ENCODE measurements around the gene NEDD8.
"Not testable (repeated sequence)": the region's sequence is repeated elsewhere in the genome, so short reads cannot be mapped to it uniquely, and the experiment has no call there.

NEDD8 gene

DNA sequence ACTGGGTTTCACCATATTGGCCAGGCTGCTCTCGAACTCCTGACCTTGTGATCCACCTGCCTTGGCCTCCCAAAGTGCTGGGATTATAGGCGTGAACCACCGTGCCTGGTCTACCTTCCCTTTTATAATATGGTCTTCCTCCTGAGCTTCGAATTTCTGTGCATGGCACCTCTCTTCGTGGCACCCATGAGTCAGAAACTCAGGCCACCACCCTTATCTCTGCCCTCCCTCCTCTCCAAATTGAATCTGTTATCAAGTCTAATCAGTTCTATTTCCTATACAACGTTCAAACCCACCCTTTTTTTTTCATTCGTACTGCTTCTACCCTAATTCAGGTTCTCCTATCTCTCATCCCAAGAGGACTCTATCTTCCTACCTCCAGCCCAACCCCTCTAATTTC is 15.3 kb upstream of the NEDD8 start:
- DNase-seq (ENCODE audit: low read depth) = no peak

DNA sequence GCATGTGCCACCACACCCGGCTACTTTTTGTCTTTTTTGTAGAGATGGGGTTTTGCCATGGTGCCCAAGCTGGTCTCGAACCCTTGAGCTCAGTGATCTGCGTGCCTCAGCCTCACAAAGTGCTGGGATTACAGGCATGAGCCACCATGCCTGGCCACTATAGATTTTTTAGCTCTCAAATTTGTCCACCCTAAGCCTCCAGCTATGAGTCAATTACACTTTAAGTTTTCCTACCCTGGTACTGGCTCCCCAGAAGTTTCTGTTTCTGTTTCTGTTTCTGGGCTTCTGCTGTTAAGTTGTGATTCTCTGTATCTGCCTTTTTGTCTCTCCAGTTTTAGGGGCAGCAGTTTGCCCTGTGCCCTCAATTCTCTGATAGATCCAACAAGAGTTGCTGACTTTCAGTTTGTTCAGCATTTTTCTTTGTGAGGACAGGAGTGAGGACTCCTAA is 14.6 kb upstream of the NEDD8 start:
- DNase-seq (ENCODE audit: low read depth) = no peak

DNA sequence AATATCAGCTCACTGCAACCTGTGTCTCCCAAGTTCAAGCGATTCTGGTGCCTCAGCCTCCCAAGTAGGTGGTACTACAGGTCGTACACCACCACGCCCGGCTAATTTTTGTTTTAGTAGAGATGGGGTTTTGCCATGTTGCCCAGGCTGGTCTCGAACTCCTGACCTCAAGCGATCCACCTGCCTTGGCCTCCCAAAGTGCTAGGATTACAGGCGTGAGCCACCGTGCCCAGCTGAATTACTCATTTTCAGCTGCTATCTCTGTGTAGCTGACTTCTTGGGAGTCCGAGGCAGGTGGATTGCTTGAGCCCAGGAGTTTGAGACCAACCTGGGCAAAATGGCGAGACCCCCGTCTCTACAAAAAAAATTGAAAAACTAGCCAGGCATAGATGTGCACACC is 13.2 kb upstream of the NEDD8 start:
- not testable (repeated sequence) for DNase-seq (ENCODE audit: low read depth)

DNA sequence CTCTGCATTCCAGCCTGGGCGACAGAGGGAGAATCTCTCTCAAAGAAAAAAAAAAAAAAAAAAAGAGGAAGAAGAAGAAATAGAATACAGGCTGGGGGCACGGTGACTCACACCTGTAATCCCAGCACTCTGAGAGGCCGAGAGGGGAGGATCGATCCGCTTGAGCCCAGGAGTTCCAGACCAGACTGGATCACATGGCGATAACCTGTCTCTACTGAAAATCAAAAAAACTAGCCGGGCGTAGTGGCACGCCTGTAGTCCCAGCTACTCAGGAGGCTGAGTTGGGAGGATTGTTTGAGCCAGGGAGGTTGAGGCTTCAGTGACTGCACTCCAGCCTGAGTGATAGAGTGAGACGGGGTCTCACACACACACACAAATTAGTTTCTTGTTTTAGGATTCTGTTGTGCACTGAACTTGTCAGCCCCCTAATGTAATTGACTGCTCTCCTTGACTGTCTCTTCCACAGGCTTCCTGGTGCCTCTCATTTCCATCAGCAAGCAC is 11.2 kb upstream of the NEDD8 start:
- no peak for DNase-seq (ENCODE audit: low read depth)

DNA sequence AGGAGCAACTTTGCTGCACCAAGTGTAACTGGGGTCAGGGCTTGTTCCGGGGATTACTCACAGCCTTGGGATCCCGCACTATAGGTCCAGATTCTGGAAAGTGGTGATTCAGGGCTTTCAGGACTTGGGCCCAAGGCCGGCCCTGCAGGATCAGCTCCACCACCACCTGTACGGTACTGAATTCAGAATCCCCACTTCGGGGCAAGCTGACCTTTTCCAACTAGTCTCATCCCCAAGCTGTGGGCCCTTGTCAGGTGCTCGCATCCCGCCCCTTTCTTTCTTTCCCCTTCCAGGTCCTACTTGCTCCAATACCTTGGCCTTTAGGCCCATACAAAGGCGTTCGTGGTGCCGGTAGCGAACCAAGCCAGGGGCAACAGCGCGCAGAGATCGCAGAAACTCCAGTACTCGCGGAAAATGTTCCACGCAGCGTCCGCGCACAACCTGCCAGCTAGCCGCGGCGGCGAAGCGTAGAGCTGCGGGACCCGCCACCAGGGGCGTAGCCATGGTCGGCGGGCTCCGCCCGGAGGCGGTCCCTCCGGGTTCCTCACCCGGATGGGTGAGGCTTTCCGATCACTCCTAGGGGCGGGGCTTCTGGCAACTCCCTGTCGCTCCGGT is 9.8 kb upstream of the NEDD8 start:
- peak; percentile 85 for DNase-seq (ENCODE audit: low read depth)

DNA sequence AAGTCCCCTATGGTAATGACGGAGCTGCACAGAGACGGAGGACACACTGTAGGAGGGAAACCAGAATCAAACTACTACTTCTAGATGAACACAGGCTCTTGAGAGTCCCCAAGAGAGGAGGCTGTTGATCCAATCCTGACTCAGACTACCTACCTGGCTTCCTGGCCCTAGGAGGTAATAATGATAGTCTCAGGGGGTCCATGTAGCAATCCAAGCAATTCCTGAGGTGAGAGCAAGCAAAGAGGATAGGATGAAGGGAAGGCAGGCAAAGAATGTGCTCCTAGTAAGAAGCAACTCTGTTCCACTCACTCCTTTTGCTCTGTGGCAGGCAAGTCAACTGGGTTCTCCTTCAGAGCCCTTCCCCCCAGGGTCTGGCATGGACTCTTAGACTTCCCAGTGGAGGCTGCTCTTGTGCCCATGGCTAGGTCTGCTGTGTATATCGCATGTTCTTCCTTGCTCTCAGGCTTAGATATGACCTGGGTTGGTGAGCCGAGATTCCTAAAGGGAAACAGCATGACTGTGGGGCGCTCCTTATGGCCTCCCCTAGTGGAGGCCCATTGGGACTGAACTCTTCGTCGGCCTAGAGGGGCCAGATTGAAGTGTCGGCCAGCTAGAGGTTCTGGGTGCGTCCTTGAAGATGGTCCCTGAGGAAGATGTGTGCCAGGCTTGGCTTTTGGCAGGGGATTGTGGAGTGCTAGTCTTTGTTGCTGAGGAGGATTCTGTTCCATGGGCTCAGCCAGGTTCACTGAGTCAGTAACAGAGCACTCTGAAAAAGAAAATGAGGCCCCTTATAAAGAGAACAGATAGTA is 8.1 kb upstream of the NEDD8 start:
- no peak for DNase-seq (ENCODE audit: low read depth)

DNA sequence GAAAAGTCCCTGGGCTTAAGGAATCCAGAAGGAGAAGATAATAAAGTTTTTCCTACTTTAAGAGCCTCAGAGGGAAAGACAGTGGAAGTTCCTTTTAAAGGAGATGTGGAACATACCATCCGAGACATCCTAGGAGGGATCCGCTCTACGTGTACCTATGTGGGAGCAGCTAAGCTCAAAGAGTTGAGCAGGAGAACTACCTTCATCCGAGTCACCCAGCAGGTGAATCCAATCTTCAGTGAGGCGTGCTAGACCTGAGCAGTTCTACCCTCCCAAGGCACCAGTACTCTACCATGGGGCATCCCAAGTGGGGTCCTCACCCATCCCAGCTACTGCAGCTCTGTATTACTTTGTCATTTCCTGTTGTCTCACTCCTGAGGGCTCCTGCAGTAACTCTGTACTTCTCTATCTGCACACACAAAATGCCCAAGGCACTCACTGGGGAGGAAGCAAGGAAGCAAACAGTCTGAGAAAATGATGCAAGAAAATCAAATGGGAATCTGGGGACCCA is 6.4 kb upstream of the NEDD8 start:
- DNase-seq (ENCODE audit: low read depth) = no peak

DNA sequence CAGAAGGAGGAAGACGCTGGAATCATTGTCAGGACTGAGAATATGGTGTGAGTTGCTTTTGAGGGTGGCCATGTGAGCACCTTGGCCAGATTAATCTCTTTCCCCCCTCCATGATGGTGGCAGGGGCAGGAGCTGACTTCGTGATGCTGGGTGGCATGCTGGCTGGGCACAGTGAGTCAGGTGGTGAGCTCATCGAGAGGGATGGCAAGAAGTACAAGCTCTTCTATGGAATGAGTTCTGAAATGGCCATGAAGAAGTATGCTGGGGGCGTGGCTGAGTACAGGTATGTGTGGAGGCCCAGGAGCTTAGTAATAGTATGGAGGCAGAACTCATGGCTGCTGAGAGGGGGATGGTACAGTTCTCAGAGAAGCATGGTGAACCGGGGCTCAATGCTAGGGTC is 6.0 kb upstream of the NEDD8 start:
- no peak for DNase-seq (ENCODE audit: low read depth)

DNA sequence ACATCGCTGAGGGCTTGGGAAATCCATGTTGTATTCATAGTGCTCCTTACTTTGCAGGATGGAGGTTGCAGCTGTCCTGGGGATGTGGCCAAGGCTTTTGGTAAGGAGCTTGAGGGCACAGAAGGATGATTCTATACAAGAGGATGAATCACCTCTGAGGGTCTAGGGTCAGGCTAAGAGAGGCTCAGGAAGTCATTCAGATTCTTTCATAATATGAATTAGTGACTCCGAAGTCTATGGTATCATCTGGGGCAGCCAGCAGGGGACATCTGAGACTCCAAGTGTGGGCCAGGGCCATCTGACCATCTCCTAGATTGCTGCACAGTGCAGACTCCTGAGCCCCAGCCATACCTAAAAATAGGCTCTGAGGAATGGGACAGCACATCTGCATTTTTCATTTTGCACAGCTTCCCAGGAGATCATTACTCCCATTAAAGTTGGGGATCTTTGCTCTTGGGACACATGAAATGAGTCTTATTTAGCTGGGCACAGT is 5.3 kb upstream of the NEDD8 start:
- DNase-seq (ENCODE audit: low read depth) = no peak

DNA sequence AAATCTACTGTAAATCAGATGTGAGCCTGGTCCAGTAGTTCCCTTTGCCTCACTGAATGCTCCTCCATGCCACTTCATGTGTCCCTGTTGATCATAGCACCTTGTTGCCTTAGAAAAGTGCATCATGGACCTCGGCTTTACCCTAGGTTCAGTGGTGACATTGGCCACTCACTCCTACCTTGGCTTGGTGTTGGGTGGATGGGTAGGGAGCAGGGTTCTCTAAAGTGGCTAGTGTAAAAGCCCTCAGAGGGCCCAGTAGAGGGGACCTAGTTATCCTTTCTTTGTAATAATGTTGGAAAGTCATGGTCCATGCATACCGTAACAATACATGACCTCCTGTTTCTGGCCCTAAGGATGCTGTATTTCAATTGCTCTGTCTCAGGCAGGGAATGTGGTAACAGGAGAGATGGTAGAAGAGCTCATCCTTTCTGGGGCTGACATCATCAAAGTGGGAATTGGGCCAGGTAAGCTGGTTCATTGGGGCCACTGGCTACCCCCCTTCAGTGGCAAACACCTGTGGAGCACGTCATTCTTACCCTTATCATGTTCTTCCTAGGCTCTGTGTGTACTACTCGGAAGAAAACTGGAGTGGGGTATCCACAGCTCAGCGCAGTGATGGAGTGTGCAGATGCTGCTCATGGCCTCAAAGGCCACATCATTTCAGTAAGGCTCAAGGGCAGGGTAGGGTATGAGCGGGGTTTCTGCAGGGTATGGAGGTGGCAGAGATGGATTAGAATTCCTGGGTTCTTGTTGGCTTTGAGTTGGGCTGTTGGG is 4.7 kb upstream of the NEDD8 start:
- no peak for DNase-seq (ENCODE audit: low read depth)

DNA sequence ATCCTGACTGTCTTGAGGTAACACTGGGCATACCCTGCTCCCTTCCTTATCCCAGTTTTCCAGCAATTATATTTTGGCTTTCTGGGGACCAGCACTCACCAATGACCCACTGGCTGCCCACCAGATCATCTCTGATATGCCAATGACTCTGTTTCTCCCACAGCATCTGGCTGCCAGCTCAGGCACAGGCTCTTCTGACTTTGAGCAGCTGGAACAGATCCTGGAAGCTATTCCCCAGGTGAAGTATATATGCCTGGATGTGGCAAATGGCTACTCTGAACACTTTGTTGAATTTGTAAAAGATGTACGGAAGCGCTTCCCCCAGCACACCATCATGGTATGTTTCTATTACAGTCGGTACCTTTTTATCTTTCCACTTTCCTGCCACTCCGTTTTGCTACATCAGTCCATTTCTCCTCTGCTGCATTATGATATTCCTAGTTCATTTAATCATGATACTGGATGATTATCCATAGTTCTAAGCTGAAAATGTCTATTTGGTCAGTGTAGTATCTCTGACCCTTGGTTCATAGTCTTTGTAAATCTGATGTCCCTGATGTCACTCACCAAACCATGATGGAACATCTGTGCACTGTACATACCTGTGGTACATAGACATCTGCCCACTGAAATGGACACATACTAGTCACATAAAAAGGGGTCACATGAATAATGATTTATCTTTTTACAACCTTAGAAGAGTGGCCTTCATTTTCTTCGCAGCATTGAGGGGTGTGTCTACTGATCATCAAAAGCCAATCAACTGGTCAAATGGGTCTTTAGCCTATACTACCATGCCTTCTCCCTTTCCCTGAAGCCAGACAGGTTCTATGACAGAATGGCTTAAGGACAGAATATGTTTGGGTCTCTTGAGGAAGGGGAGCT is 3.9 kb upstream of the NEDD8 start:
- DNase-seq (ENCODE audit: low read depth) = no peak

DNA sequence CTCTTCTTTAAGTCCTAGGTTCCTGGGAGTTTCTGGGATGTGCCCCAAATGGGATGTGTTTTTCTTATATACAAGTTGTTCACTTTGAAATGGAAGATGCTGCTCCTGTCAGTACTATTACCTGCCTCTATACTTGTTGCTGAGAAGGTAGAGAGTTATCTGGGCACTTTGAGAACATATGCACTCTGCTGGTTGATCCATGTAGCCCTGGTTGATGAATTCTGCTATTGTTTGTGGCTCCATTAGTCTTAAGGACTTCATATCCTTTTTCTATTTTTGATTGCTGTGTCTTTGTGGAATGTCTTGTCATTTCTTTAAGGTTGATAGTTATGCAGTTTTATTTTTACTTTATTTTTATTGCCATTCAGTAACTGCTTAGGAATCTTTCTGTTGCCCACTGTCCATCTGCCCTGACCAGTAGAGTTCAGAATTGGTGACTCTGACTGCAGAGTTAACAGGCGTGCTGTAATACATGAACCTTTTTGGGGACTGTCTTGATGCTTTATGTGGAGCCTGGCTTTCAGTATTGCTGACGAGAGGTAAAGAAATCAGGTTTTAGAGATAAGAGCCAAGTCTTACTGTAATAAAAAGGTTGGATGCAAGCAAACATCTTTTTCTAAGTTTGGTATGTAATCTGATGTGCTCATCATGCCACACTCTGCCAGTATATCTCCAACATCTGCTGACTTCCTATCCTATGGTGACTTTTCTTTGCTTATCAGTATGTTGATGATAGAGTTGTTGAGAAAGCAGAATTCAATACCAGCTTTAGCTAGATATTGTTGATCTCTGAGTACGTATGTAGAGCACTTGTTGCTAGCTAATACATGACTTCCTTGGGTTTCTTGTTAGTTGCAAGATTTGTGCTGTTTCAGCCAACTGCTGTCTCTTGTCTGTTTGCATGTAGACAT is 2.2 kb upstream of the NEDD8 start:
- DNase-seq (ENCODE audit: low read depth) = no peak

DNA sequence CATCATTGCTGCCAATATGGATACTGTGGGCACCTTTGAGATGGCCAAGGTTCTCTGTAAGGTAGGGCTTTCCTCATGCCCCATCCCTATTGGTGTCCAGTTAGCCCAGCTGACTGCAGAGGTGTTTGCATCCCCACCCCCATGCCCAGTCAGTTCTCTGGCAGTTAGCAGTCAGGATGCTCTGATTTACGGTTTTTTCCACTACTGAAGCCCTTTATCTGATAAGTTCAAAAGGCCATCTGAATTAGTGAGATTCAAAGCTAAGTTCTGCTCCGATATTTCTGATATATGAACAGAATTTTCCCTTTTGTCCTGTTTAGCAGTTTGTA is 1.3 kb upstream of the NEDD8 start:
- no peak for DNase-seq (ENCODE audit: low read depth)

DNA sequence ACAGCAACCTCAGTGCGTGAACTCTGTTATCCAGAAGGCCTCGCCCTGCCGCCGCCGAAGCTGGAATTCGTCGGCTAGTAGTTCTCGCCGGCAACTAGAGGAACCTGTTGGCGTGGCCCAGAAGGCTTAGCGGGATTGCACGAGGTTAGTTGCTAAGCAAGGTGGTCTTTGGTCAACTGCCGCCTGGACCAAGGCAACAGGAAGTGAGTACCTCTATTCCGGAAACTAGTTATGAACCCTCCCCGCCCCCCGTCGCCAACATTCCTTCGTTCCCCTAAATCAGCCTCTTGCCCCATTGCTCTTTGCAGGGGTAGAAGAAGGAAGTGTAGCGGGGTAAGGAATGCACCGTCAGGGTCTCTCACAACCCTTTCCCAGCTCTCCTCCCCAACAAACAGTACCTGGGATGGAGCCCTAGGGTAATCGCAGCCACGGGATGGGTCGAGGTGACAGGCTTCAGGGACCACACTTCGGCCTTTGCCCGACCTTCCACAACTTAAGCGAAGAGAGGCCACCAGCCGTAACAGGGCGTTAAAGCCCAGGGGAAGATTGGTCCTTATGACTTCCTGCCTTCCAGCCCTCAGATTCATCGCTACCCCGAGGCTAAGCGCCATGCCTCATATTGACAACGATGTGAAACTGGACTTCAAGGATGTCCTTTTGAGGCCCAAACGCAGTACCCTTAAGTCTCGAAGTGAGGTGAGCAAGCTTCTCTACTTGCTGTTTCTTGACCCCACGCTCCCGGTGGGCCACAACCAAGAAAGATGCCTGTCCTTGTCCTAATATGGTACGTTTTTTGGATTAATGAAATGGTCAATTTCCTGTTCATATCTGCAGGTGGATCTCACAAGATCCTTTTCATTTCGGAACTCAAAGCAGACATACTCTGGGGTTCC is 724 bp upstream of the NEDD8 start, which contains the start of gene GMPR2:
Gene GMPR2 (plus strand): TSS at position 285 of the 893 bp plus-strand sequence. CDS start 325 bp downstream, at position 610.
- no peak for DNase-seq (ENCODE audit: low read depth)

DNA sequence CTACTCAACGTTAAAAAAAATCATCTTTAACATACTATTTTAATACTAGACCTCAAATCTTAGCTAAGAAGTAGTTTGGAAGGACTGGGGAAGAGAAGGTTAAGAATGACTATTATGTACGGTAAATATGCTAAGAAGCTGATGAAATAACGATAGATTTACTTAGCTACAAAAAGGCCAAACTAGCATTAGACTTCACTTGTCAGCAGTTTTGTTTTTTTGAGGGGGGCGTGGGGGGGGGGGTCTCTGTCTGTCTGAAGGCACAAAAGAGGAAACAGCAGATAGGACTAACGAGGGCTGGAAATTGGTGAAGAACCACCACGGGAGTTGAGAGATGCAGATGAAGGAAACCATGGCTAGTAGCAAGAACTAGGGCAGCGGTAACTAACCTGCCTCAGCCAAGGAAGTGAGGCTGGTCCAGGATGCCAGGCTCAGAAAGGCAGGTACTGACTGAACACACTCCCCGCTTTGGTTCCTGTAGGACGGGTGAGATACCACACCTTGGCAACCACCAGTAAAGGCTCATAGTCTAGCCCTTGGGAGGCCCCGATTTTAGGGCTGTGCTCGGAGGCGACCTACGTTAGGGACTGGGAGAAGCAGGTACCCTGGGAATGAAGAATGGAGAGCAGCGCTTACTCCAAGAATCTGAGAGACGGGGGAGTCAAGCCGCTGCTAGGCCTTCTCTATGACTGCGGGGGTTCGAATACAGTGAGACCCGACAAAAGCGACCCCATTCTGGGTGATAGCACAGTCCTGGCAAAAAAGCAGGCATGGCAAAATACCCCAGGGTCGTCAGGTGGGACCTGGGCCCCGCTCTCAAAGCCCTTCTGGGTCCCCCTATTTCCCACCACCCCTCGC is 675 bp downstream of the NEDD8 start:
- no peak for DNase-seq (ENCODE audit: low read depth)

DNA sequence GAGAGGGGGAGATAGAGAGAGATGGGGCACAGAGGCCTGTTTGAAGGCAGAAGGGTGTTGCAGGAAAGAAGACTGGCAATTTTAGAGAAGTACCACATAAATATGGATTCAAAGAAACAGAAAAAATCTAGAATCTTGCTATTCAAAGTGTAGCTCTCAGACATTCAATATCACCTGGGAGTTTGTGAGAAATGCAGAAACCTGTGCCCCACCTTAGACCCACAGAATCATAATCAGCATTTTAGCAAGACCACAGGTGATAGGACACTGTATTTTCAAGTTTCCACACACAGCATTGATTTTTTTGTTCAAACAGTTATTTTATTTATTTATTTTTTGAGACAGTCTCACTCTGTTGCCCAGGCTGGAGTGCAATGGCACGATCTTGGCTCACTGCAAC is 3.3 kb downstream of the NEDD8 start:
- DNase-seq (ENCODE audit: low read depth) = no peak

DNA sequence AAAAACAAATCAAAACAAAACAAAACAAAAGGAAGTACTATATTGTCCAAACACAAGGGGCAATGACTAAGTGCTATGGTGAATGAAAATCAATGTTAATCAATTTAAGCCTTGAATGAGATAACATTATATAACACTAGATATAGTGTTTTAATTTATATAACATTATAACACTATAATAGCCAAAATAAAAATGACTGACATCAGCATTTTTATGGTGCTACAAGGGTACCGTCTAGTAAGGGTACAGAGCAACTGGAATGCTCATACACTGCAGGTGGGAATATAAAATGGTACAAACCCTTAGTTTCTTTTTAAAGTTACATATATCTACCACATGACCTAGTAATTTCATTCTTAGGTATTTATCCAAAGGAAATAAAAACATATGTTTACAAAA is 5.7 kb downstream of the NEDD8 start:
- no peak for DNase-seq (ENCODE audit: low read depth)

DNA sequence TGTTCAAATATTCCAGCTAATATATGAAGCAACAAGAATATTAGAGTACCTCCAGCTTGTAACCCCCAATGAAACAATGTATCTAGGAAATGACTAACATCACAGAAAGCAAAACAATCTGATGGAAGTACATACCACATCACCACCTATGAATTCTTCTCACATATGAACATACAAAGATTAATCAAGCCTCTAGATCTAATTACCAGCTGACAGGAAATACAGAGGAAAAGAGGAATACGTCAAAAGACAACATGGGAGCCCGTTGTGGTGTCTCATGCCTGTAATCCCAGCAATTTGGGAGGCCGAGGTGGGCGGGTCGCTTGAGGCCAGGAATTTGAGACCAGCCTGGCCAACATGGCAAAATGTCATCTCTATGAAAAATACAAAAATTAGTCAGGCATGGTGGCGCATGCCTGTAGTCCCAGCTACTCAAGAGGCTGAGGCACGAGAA is 7.5 kb downstream of the NEDD8 start:
- no peak for DNase-seq (ENCODE audit: low read depth)

Measured in stromal cell of bone marrow (primary cell).